Lung (tissue), 12 donors: ENCODE data around the gene CAVIN4. TPM values are rescaled to one million over a fixed set of nuclear protein-coding genes. Genes with fewer than 3 reads are reported as not detected.

Experiments
- ATAC-seq: fragments of 200-7000 bp; cut with Tn5 transposase; one replicate; pipeline ENCODE4 v1.9.1; 2020; ENCODE audit warnings: moderate number of reproducible peaks; ENCODE audit not compliant: insufficient read depth, low FRiP score
- DNase-seq, 3 donors: peaks; one replicate each; pipeline ENCODE4 v3.0.0-alpha.2; 2013 to 2017
- H3K27ac ChIP-seq, 2 donors: one replicate each; pipeline ENCODE4 v1.5.1; 2013; ENCODE audit warnings: mild to moderate bottlenecking in 2 of 2, moderate library complexity in 2 of 2, control low read depth in 1 of 2, inconsistent platforms in 1 of 2, low read depth in 1 of 2, low read length in 1 of 2
- H3K27me3 ChIP-seq, 3 donors: one replicate each; pipeline ENCODE4 v1.5.1; 2013; ENCODE audit warnings: low read length in 2 of 3; ENCODE audit not compliant: control insufficient read depth in 3 of 3, insufficient read depth in 3 of 3
- H3K36me3 ChIP-seq, 4 donors: one replicate each; pipeline ENCODE4 v1.5.1; 2013; ENCODE audit warnings: low read length in 4 of 4, mild to moderate bottlenecking in 1 of 4, moderate library complexity in 1 of 4; ENCODE audit not compliant: control insufficient read depth in 4 of 4, insufficient read depth in 4 of 4
- H3K4me1 ChIP-seq, 5 donors: one replicate each; pipeline ENCODE4 v1.5.1; 2013; ENCODE audit warnings: low read length in 5 of 5, mild to moderate bottlenecking in 2 of 5, moderate library complexity in 1 of 5; ENCODE audit not compliant: control insufficient read depth in 5 of 5, insufficient read depth in 5 of 5
- H3K4me3 ChIP-seq: one replicate; pipeline ENCODE4 v1.5.1; 2013; ENCODE audit warnings: mild to moderate bottlenecking, control low read depth, moderate library complexity
- H3K9ac ChIP-seq, 2 donors: one replicate each; pipeline ENCODE4 v1.5.1; 2013; ENCODE audit warnings: low read length in 2 of 2, control low read depth in 1 of 2; ENCODE audit not compliant: insufficient read depth in 1 of 2
- H3K9me3 ChIP-seq, 4 donors: one replicate each; pipeline ENCODE4 v1.5.1; 2013; ENCODE audit warnings: low read length in 3 of 4, mild to moderate bottlenecking in 1 of 4, moderate library complexity in 1 of 4; ENCODE audit not compliant: control insufficient read depth in 4 of 4, insufficient read depth in 3 of 4
- WGBS, 2 donors: extraction: QIAGEN DNeasy Blood & Tissue Kit; methylation state at CpG; one replicate each; pipeline ENCODE4 v1.1.7; 2013; 5-methylcytosine and 5-hydroxymethylcytosine counted together
- polyA plus RNA-seq, 2 donors: library from polyadenylated mRNA; stranded (reverse); fragments of 200-250 nt; gene quantifications; one replicate each; pipeline ENCODE4 v1.2.1, GENCODE V29; 2013
- total RNA-seq, 2 donors: library from RNA; depleted of rRNA in 1 of 2; stranded (reverse); fragments of >200 nt in 1 of 2; gene quantifications; one replicate each; pipeline ENCODE4 v1.2.1, GENCODE V29; 2014 to 2021
- TF ChIP-seq, protein P1 (sequence below): IDR thresholded peaks from 2 replicates; pipeline ENCODE4 v1.5.1; 2012; ENCODE audit warnings: mild to moderate bottlenecking; ENCODE audit errors: control extremely low read depth, extremely low read depth
- donor health status: control.
- donor health status: control.
- donor health status: Bipolar disorder and iron deficiency.
- donor health status: healthy.
- donor health status: DM: yes; HTN: yes; CAD: no.

Gene CAVIN4
- total and polyA plus RNA-seq, 4 donors: 0.22 to 1.3 (median 0.48) TPM

DNA sequence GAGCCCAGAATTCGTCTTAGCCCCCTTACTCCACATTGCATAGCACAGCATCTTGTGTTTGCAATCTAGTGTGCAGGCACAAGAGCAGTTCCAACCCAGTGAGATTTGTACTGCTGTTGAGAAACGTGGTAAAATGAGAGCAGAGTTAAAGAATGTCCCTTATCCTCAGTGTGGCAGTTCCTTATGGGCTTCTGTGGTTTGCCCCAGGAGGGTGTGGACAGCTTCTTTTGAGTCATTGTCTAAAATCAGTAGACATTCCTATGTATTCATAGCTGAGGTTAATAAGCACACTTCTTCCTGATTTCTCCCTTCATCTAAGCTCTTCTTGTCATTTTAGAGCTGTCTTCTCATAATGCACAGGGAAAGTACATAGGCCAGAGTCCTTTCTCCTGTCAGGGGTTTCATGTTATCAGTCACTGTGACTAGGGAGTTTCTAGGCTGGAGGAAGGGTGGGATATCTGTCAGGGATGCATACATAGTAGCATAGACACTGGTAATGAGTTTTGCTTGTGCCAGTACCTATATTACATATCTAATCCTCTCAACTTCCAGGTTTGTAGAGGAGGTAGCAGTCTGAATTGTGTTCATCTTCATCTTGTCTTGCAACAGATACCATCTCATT is 2.0 kb upstream of the CAVIN4 start:
- WGBS, 2 donors: 76 to 77% methylated on average over 2 of the region's 2 CpGs
- TF ChIP-seq, protein P1, sequence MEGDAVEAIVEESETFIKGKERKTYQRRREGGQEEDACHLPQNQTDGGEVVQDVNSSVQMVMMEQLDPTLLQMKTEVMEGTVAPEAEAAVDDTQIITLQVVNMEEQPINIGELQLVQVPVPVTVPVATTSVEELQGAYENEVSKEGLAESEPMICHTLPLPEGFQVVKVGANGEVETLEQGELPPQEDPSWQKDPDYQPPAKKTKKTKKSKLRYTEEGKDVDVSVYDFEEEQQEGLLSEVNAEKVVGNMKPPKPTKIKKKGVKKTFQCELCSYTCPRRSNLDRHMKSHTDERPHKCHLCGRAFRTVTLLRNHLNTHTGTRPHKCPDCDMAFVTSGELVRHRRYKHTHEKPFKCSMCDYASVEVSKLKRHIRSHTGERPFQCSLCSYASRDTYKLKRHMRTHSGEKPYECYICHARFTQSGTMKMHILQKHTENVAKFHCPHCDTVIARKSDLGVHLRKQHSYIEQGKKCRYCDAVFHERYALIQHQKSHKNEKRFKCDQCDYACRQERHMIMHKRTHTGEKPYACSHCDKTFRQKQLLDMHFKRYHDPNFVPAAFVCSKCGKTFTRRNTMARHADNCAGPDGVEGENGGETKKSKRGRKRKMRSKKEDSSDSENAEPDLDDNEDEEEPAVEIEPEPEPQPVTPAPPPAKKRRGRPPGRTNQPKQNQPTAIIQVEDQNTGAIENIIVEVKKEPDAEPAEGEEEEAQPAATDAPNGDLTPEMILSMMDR: no peak
- H3K9me3 ChIP-seq: no peaks in the 10 kb centered on the region
- DNase-seq: no peak
- no peaks in the 10 kb centered on the region for H3K27me3 ChIP-seq
- H3K4me1 ChIP-seq: peaks cover 0 to 3% (median 0%) of the 10 kb centered on the region in 5 donors
- no peak for ATAC-seq
- H3K27ac ChIP-seq: no peak overlapping the region
- no peak overlapping the region for H3K9ac ChIP-seq
- no peak overlapping the region for H3K4me3 ChIP-seq
- H3K36me3 ChIP-seq: no peaks in the 10 kb centered on the region

DNA sequence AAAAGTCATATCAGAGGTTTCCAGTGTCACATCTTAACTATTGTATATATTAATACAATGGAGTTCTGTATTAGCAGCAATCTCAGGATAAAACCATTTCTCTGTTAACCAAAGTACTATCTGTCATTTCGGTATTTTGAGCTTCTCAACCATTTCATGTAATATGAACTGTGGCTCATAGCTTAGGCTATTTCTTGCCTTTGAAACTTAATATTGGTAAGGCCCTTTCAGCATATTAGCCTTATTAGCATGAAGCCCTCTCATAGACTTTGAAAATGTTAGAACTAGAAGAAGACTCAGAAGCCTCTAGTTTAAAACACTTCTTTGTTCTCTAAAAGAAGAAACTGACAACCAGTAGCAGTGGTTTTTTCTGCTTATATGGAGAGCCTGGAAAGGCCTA is 731 bp downstream of the CAVIN4 start:
- WGBS, 2 donors: 97 to 98% methylated on average over 1 of the region's 1 CpG
- no peak for ATAC-seq

DNA sequence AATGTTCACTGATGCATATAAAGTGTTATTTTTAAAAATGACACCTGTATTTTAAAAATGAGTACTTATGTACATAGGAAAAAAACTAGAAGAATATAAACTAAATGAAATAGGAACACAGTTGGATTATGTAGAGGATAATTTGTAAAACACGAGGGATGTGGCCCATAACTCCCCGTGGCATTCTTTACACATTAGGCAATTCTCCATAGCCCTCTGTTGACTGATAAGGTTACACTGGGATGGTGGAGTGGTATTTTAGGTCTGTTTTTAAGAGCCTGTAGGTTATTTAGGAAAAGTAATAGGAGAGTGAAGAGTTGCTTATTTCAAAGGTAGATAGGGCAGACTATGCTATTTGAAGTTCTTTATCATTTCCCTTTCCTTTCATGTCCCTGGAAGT is 1.8 kb downstream of the CAVIN4 start:
- Histone ChIP-seq H3K4me3 (no peak overlapping the region), H3K9ac (no peak overlapping the region), H3K36me3 (no peaks in the 10 kb centered on the region), H3K27ac (peak overlapping the region in 1 of 2 donors; percentile 76), H3K27me3 (no peaks in the 10 kb centered on the region), H3K9me3 (no peaks in the 10 kb centered on the region), H3K4me1 (peaks cover 0 to 3% (median 0%) of the 10 kb centered on the region in 5 donors)
- ATAC-seq (no peak), DNase-seq (no peak)
- 72 to 92% methylated on average over 2 of the region's 2 CpGs for WGBS, 2 donors
- TF ChIP-seq, protein P1: no peak

More for the DNA sequence above, 731 bp downstream of the CAVIN4 start:
- DNase-seq: no peak
- H3K4me3 ChIP-seq: no peak overlapping the region
- H3K9ac ChIP-seq: no peak overlapping the region
- H3K9me3 ChIP-seq: no peaks in the 10 kb centered on the region
- H3K4me1 ChIP-seq: peaks cover 0 to 3% (median 0%) of the 10 kb centered on the region in 5 donors
- TF ChIP-seq, protein P1: no peak
- no peaks in the 10 kb centered on the region for H3K27me3 ChIP-seq
- H3K27ac ChIP-seq: peak overlapping the region in 1 of 2 donors; percentile 70
- no peaks in the 10 kb centered on the region for H3K36me3 ChIP-seq

DNA sequence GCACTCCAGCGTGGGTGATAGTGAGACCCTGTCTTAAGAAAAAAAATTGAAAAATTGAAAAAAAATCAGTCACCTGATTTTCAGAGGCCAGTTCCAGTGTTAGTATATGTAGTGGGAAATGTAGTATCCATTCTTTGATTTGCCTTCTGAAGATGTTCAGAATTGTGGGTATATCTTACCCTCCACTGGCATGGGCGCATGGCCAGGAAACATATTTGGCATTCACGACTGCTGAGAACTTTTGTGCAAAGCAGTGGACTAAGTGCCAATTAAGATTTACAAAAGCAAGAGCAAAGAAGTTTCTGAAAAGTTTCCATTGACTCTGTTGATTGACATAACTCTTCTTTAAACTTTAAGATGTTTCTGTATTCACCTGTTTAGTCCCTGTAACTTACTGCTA is 2.4 kb downstream of the CAVIN4 start:
- Histone ChIP-seq H3K36me3 (no peaks in the 10 kb centered on the region), H3K4me3 (no peak overlapping the region), H3K27ac (peak overlapping the region in 1 of 2 donors; percentile 76), H3K9ac (no peak overlapping the region), H3K4me1 (peaks cover 0 to 3% (median 0%) of the 10 kb centered on the region in 5 donors), H3K9me3 (no peaks in the 10 kb centered on the region), H3K27me3 (no peaks in the 10 kb centered on the region)
- DNase-seq (no peak), ATAC-seq (no peak)
- 73 to 81% methylated on average over 3 of the region's 3 CpGs for WGBS, 2 donors
- TF ChIP-seq, protein P1: no peak
